HG03439 (cell line): Measurements from ENCODE around the gene TH.

Experiments
- ATAC-seq: cut with Tn5 transposase; IDR thresholded peaks from one replicate; pipeline ENCODE4 v1.9.1; 2021; ENCODE audit warnings: mild to moderate bottlenecking, moderate library complexity; ENCODE audit not compliant: unreplicated experiment

The TH gene

DNA sequence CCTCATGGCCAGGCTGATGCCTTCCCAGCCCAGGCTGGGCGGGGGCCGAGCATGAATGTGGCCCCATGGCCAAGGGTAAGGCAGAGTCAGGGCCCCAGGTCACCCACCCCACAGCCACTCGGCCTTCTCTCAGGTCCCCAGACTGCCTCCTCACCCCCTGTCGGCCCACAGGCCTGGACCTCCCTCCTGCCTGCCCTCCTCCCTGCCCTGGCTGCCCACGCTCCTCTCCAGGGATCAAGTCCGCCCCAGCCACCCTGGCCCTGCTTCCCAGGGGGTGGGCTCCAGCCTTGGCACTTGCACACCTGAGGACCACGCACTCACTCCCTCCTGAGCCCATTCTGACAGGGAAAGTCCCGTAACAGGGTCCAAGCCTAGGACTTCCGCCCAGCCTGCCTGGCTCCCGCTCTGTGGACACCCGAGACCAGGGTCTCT is 37.8 kb upstream of the TH start:
- ATAC-seq: no peak

DNA sequence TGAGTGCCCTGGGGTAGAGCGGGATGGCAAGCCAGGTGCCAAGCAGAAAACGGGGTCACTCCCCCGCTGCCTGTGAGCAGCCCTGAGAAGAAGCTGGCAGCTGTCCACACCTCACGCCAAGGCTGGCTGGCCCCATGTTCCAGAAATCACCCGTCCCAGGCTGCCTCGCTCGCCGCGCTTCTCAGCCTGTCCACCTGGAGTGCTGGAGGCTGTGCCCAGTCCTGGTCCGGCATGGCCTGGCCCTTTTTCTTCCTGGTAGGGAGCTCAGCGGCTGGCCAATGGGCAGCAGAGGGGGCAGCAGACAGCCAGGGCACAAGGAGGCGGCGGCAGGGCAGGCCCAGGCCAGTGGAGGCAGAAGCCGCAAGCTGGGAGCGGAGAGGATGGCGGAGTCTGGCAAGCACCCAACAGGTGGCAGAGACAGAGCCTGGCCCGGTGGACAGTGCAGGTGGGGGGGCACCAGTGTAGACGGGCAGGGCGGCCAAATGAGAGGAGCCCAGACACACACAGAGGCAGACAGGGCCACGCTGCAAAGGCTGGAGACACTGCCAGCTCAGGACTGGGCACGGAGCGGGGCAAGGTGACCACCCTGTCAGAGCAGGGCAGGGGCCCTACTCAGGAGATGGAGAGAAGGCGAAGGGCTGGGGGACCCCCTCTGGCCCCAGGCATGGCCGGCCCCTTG is 37.2 kb upstream of the TH start:
- no peak for ATAC-seq

DNA sequence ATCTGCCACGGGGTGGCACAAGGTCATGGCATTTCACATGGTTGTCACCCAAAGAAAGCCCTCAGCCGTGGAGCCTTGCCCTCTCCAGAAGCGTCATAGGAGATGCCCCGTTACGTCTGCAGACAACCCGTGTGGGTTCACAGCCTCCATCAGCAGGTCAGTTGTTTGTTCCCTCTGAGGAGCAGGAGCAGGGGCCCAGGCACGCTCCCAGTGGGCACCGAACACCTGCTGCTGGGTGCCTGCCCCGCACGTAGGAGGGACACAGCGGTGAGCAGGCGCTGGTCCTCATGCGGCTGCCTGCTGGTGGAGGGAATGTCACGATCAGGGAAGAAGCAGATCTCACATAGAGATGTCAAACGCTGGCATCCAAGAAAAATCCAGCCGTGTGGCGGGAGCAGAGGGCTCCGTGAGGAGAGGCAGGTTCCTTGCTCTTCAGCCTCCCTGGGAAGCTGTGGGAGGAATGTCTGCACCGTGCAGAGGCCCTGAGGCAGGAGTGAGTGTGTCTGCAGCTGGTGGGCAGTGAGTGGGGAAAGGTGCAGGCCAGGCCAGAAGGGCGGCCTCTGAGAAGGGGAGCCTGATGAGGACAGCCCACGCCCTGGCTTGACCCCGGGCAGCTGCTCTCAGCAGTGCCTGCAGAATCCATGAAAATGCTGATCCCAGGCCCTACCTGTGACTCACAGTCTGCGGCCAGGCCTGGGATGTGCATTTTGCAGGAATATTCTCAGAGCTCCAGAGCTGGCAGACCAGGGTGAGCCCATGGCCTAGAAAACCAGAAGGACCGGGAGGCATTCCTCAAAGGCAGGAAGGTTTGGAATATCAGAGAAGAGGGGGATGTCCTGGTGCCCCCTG is 36.4 kb upstream of the TH start:
- ATAC-seq: no peak

DNA sequence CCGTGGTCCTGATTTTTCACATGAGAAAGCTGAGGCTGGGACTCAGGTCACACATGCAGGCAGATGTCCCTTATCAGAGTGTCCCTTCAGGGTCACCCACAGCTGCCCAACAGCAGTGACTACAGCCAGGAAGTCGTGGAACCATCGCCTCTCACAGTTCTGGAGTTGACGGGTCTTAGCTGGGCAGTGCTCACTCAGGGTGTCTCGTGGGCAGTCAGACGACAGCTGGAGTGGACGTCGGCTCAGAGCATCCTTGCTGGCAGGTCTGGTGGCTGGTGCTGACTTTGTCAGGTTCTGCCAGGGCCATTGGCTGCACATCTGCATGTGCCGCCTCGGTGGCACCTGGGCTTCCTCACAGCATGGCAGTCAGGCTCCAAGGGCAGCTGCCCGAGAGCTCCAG is 35.6 kb upstream of the TH start:
- ATAC-seq: no peak

DNA sequence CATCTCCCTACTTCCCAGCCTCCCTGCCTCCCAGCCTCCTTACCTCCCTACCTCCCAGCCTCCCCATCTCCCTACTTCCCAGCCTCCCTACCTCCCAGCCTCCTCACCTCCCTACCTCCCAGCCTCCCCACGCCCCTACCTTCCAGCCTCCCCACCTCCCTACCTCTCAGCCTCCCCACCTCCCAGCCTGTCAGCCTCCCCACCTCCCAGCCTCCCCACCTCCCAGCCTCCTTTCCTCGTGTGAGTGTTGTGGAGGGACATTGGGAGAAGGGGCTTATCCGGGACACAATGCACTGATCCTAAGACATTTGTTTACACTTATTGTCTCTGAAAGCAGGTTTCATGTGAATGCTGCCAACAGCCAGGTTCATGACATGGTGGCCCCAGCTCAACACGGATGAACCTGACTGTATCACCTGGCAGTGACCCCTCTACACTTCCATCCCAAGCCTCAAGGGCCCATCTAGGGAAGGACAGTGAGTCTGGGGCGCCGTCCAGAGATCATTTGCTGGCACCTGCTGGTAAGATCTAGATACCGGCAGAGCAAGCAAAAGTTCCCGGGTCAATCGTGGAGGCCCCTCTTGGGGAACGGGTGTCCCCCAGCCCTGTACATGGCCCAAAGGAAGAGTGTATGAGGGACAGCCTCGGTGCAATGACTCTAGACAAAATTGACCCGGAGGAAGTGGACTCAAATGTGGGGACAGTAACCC is 34.5 kb upstream of the TH start:
- no peak for ATAC-seq

DNA sequence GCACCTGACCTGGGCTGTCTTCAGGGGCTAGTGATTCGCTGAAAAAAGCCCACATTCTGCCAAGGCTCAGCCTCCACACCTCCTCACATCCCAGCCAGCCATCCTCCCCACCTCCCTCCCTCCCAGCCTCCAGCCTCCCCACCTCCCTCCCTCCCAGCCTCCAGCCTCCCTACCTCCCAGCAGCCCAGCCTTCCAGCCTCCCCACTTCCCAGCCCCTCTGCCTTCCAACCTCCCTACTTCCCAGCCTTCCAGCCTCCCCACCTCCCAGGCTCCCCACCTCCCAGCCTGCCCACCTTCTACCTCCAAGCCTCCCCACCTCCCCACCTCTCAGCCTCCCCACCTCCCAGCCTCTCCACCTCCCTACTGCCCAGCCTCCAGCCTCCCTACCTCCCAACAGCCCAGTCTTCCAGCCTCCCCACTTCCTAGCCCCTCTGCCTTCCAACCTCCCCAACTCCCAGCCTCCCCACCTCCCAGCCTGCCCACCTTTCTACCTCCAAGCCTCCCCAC is 33.7 kb upstream of the TH start:
- no peak for ATAC-seq

DNA sequence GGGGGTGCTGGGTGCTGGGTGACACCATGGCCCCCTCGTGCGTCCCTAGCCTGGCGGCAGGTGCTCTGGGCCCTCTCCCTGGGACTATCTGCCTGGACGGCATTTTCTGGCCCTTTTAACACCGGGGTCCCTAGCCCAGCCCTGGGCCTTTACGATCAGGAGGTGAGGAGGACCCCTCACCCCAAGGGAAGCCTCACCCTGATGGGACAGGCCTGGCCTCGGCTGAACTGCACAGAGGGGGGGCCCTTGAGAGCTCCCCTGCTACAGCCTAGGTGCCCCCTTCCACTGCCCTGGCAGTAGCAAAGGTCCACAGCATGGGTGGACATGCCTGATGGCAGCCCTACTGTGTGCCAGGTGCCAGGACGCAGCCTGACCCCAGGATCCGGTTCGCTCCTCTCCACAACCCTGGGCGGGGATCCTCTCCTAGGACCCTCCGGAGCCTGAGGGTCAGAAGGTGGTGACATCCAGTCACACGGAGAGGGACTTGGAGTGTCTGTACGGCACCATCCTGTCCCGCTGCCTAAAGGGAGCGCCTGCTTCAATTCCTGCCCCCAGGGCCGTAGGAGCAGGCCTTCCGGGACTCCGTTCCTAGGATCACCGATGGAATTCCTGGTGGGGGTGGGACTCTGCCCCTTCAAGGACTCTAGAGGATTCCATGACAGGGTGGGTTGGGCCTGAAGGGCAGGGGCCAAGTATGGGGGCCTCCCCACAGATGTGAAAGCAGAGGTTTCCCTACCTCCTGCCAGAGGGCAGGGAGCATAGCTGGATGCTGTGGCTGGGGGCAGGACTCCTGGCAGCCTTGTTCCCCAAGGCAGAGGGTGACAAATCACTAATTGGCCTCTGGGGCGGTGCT is 33.0 kb upstream of the TH start:
- no peak for ATAC-seq

DNA sequence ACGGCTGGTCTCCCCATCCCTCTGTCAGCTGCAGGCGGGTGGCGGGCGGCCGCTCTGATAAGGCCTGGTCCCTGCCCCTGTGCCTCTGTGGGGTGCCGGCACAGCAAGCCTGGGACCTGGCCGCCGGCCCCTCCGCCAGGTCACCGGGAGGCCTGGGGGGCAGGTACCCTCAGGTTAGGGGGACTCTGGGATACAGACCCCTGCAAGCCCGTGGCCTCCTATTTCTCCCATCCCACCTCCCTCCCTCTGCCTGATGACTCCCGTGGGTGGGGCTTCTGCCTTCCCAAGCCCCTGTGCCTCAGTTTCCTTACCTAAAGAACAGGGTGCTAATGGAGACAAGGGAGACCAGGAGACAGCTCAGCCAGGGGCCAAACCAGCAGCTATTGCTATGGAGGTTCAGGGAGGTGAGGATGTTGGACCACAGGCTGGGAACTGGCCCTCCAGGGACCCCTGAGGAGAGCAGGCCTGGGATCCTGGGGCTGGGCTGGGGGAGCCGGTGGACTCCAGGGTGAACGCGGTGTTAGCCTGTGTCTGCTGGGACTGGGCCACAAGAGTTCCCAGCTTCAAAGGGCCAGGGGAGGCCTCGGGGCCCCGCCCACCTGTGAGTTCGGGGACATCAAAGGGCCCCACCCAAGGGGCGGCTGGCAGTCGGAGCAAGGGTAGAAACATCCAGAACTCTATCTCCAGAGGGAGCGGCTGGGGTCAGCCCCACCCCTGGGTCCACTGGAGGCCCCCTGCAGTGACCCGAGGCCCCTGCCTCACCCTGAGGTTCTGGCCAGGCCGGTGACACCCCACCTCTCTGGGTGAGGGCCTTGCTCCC is 32.0 kb upstream of the TH start:
- ATAC-seq: no peak

DNA sequence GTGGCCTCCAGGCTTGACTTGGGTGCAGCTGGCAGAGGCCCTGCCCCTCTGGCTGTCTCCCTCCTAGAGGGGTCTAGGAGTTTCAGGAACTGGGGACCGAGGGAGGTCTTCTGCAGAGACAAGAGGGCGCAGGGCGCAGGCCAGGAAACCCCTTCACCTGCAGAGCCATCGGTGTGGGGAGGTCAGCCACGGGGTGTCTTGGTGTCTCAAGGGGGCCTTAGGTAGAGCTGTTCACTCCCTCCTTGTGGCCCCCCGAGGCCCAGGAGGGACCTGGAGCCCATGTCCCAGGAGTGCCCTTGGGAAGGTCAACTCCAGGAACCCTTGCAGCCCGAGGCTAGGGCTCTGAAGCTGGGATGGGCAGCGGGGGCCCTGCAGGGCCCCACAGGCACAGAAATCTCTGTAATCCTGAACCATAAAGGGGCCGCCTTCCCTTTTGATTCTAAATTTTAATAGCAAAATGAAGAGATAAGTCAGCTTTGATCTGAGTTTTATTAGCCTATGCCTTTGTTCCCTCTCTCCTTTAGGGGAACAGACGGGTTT is 31.4 kb upstream of the TH start:
- ATAC-seq: no peak

DNA sequence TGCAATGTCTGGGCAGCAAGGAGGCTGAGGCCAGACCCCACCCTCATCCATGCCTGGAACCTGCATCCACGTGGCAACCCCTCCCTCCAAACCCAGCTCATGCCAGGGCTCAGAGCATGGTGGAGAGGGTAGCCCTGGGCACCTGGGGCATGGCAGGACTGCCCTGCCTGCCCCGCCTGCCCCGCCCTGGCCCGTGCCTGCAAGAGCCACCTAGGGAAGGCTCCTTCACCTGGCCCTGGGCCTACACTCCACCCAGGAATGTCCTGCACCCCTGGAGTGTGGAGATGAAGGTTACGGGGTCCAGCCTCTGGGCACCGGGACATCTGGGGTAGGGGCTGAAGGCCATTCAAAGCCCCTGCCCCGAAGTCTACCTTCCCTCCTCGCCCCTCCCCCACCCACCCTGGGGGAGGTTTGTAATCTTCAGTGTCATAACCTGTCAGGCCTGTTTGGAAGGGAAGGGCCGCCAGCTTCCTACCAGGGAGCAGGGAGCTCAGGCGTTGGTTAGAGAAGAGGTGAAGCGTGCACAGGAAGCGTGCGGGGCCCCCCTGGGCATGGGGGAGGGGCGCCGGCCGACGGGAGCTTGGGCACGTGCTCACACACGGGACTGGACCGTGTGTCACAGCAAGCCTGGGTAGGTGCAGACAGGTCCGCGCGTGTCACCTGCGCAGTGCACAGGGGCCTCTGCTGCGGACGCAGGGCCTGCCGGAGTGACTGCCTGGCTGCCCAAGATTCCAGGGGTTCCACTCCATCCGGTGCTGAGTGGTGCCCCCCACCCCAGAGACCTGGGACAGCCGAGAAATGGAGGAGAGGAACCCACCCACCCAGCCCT is 30.7 kb upstream of the TH start:
- no peak for ATAC-seq

DNA sequence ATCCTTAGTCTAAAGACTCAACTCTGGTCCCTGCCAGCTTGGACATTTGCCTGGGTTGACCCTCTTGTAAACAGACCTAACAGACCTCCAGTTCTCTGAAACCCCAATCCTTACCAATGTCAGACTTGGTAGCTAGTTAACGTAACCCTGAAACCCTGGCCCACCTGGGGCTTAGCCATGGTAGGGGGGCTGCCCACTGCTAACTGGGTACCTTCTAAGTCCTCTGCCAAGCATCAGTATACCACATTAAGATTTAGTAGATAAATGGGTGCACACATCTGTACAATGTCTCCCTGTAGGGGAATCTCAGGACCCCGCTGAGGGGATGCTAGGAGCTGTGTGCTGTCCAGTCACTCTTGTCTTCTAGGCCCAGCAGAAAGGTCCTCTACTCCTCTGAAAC is 29.9 kb upstream of the TH start:
- ATAC-seq: no peak

DNA sequence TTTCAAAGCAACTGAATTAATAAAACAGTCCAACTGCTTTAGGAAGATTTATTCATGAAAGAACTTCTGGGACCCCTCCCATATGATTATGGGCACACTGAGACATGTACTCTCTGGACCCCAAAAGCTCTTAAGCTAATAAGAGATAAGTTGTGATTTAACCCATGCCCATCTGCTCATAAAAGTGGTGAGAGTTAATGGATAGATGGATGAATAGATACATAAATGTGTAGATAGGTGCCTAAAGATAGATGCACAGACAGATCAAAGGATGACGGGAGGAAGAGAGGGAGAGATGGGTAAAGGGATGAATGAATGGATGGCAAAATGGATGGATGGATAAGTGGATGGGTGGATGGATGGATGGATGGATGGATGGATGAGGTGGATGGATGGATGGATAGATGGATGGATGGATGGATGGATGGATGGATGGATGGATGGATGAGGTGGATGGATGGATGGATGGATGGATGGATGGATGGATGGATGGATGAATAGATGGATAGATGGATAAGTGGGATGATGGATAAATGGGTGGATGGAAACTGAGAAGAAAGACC is 29.4 kb upstream of the TH start:
- ATAC-seq: no peak

DNA sequence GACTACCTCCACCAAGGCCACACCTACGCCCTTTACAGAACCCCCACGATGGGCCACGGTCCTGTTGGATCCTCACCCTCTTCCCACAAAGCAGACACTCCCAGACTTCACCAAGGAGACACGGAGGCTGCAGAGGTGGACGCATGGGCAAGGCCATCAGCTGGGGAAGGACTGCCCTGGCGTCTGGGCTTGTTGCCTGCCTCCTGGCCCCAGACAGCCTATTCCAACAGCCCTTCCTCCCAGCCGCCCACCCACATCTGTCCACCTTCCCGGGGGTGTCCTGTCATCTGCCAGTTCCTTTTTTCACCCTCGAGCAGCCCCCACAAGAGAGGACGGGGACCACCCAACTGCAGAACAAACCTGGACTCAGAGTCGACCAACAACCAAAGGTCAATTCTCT is 28.9 kb upstream of the TH start:
- ATAC-seq: no peak

DNA sequence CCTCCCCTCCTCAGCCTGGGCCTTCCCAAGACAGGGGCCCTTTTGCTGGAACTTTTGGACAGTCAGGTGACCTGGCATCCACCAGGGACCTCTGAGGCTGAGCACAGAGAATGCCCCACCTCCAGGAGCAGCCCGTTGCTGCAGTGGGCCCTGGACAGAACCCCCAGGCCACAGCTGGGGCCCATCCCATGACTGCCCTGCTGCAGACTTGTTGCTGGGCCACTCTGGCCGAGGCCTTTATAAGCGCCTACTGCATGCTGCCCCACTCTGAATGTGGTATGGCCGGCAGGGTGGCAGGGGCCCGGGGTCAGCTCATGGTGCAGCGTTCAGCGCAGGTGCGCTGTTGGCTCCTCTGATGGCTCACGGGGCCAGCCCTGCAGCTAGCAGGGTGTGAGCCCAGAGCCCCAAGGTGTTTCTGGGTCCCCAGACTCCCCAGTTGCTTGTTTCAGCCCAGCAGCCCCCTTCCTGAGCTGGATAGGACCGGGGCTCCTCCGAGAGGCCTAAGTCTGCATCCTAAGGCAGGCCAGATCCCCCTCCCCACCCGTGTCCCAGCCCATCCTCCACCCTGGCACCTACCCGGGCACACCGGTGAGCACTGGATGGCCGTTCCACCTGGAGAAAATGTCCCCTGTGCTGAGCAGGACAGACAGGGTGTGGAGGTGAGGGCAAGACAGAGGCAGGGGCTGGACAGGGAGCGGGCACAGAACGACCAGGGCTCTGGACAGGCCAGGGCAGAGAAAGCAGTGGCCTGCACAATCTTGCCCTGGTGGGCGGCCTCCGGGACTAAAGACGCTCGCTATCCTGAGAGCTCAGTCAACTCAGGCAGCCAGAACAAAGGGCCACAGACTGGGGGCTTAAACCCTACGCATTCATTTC is 28.1 kb upstream of the TH start:
- ATAC-seq: no peak

DNA sequence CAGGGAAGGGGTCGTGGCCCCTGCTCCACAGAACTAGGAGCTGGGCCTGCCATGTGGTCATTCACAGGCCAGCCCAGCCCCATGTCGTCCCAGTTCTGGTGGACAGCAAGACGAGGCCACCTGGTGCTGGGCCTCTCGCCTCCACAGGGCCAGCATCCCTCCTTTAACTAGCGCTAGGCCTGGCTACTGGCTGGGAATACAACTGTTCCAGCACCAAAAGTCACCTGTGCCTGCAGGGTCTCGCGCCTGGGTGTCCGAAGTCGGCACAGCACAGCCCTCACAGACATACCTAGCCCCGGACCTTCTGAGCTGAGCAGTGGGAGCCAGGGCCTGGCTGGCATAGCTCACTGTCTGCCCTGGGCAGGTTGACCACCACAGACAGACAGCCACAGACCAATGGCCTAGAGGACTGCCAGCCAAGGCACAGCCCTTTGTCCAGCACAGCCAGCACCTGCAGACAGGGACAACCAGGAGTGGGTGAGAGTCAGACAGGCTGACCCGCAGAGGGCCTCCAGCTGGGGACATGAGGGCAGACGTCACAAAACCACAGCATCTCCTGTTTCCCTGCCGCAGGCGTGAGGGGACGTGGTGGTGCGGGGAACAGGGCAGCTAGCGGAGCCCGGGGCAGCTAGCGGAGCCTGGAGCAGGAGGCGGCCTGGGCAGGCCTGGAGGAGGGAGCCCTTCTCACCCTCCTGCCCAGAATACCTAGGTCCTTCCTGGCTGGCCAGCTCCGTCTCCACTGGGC is 27.2 kb upstream of the TH start:
- ATAC-seq: no peak

DNA sequence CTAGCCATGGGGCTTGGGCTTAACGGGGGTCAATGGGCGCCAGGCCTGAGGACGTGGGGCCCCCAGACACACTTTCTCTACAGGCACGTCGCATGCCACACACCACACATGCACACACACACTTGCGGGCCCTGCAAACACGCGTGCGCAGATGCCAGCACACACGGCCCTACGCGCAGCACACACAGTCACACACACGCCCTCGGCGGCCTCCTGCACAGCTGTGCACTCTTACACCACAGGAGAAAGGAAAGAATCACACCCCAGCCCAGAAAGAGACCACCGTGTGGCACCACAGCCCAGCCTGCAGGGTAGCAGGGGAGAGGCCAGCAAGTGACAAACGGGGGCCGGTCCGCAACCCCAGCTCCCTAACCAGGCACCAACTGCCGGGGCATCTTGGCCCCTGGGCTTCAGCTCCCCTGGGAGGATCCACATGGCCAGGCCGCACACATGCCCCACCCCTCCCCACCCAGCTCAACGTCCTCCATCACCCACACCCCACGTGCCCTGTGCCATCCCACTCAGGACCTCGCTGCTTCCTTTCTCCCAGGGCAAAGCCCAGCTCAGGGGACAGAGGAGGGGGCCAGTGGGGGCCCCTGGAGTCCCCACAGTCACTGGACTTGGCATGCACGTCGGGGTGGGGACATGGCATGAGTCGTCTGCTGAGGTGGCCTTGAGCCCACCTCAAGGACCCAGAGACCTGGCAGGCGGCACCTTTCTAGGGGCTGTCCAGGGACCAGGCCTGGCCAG is 26.3 kb upstream of the TH start:
- no peak for ATAC-seq
